H1 (cell line): Measurements from ENCODE around the gene LRRC4. TPM values are rescaled to one million over a fixed set of nuclear protein-coding genes. Genes with fewer than 3 reads are reported as not detected.

ENCODE experiments used
- CTCF ChIA-PET: fragments of 300-600 bp; sonication (Branson Sonifier 250); formaldehyde crosslinking; loops from one replicate; lab custom pipeline; 2021; ENCODE audit not compliant: partially characterized antibody; lab: Charles Lee
- POLR2A ChIA-PET: fragments of 300-600 bp; sonication (Branson Sonifier 250); formaldehyde crosslinking; loops from one replicate; lab custom pipeline; 2021; ENCODE audit warnings: inconsistent platforms; ENCODE audit not compliant: partially characterized antibody; lab: Charles Lee
- DNase-seq, 2 experiments: peaks; one replicate each; pipeline versions ENCODE4 v3.0.0 to v3.0.0-alpha.2; 2010 to 2022; ENCODE audit warnings: low spot score in 2 of 2, low read depth in 1 of 2, mixed read lengths in 1 of 2
- FAIRE-seq: peaks from 2 replicates; lab custom pipeline; 2011; peaks lifted over from hg19 to GRCh38; lab: Jason Lieb, UNC
- H2AFZ ChIP-seq: 2 replicates; pipeline ENCODE4 v1.8.1; 2012; ENCODE audit warnings: low read length, inconsistent platforms
- H2AK5ac ChIP-seq: 2 replicates; pipeline ENCODE4 v1.6.1; 2013; ENCODE audit warnings: low read depth, low read length
- H2BK120ac ChIP-seq: replicated peaks from 2 replicates; pipeline ENCODE3; 2013; ENCODE audit warnings: low read depth, low read length, inconsistent platforms
- H2BK12ac ChIP-seq: 2 replicates; pipeline ENCODE4 v1.6.1; 2013; ENCODE audit warnings: low read depth, low read length
- H2BK15ac ChIP-seq: 2 replicates; pipeline ENCODE4 v1.6.1; 2013; ENCODE audit warnings: low read length
- H2BK20ac ChIP-seq: 2 replicates; pipeline ENCODE4 v1.6.1; 2013; ENCODE audit warnings: low read length
- H2BK5ac ChIP-seq: 2 replicates; pipeline ENCODE4 v1.6.1; 2013; ENCODE audit warnings: low read depth, low read length
- H3K14ac ChIP-seq: 2 replicates; pipeline ENCODE4 v1.6.1; 2013; ENCODE audit warnings: inconsistent platforms; ENCODE audit not compliant: insufficient read length
- H3K18ac ChIP-seq: 2 replicates; pipeline ENCODE4 v1.6.1; 2013; ENCODE audit warnings: low read length; ENCODE audit errors: extremely low read depth
- H3K23ac ChIP-seq: 2 replicates; pipeline ENCODE4 v1.6.1; 2013; ENCODE audit warnings: inconsistent platforms; ENCODE audit not compliant: insufficient read length
- H3K23me2 ChIP-seq: 2 replicates; pipeline ENCODE4 v1.6.1; 2013; ENCODE audit warnings: low read depth, low read length
- H3K27ac ChIP-seq: 2 replicates; pipeline ENCODE4 v1.6.1; 2011; ENCODE audit warnings: low read depth, low read length, inconsistent platforms
- H3K27me3 ChIP-seq, 4 experiments: replicated peaks in 1 of 4; 1 replicate in 1 of 4; 2 replicates in 3 of 4; pipeline versions ENCODE4 v1.6.1 to v1.8.1; 2011 to 2013; ENCODE audit warnings: low read length in 3 of 4, mild to moderate bottlenecking in 3 of 4, inconsistent platforms in 2 of 4, mixed read lengths in 2 of 4, moderate library complexity in 1 of 4; ENCODE audit not compliant: control insufficient read depth in 3 of 4, insufficient read depth in 3 of 4; ENCODE audit errors: extremely low read depth in 1 of 4
- H3K36me3 ChIP-seq, 4 experiments: 2 replicates each; pipeline versions ENCODE4 v1.6.1 to v1.8.1; 2011 to 2013; ENCODE audit warnings: mild to moderate bottlenecking in 4 of 4, low read length in 3 of 4, moderate library complexity in 2 of 4, control low read depth in 1 of 4, inconsistent platforms in 1 of 4; ENCODE audit not compliant: insufficient read depth in 4 of 4, control insufficient read depth in 2 of 4
- H3K4ac ChIP-seq: replicated peaks from 2 replicates; pipeline ENCODE3; 2013; ENCODE audit warnings: low read length, low read depth, mixed read lengths, inconsistent platforms; ENCODE audit not compliant: insufficient read length
- H3K4me1 ChIP-seq, 4 experiments: replicated peaks in 1 of 4; 1 replicate in 1 of 4; 2 replicates in 3 of 4; pipeline versions ENCODE4 v1.6.1 to v1.8.1; 2011 to 2013; ENCODE audit warnings: low read length in 3 of 4, inconsistent platforms in 2 of 4, mixed read lengths in 1 of 4; ENCODE audit not compliant: insufficient read depth in 4 of 4, control insufficient read depth in 3 of 4
- H3K4me2 ChIP-seq, 2 experiments: 2 replicates each; pipeline versions ENCODE4 v1.6.1 to v1.8.1; 2011 to 2013; ENCODE audit warnings: low read depth in 2 of 2, low read length in 2 of 2, control low read depth in 1 of 2, inconsistent platforms in 1 of 2, mild to moderate bottlenecking in 1 of 2; ENCODE audit not compliant: insufficient read depth in 1 of 2
- H3K4me3 ChIP-seq, 4 experiments: fragments of 200-600, 300-600 bp in 1 of 4; sonication (generic), shearing (Covaris generic), sonication (Bioruptor Twin) in 1 of 4; 2 replicates each; pipeline versions ENCODE4 v1.5.1 to v1.8.1; 2011 to 2016; ENCODE audit warnings: low read length in 4 of 4, low read depth in 3 of 4, control low read depth in 2 of 4, inconsistent platforms in 2 of 4, mild to moderate bottlenecking in 2 of 4, mixed read lengths in 1 of 4, moderate library complexity in 1 of 4; ENCODE audit not compliant: insufficient read depth in 2 of 4; ENCODE audit errors: extremely low read depth in 1 of 4
- H3K56ac ChIP-seq: replicated peaks from 2 replicates; pipeline ENCODE3; 2013; ENCODE audit warnings: low read depth, mild to moderate bottlenecking, mixed read lengths, low read length, inconsistent platforms; ENCODE audit not compliant: insufficient read length
- H3K79me1 ChIP-seq: 2 replicates; pipeline ENCODE4 v1.6.1; 2013; ENCODE audit warnings: low read depth, low read length, control low read depth
- H3K79me2 ChIP-seq, 2 experiments: 2 replicates each; pipeline versions ENCODE4 v1.6.1 to v1.8.1; 2012 to 2013; ENCODE audit warnings: low read length in 2 of 2, mild to moderate bottlenecking in 2 of 2, inconsistent platforms in 1 of 2; ENCODE audit not compliant: insufficient read depth in 2 of 2, control insufficient read depth in 1 of 2
- H3K9ac ChIP-seq, 4 experiments: replicated peaks in 1 of 4; 1 replicate in 1 of 4; 2 replicates in 3 of 4; pipeline versions ENCODE4 v1.6.1 to v1.8.1; 2011 to 2013; ENCODE audit warnings: low read depth in 3 of 4, low read length in 3 of 4, control low read depth in 2 of 4, mild to moderate bottlenecking in 2 of 4, moderate library complexity in 2 of 4, inconsistent platforms in 1 of 4; ENCODE audit errors: extremely low read depth in 1 of 4
- H3K9me3 ChIP-seq, 2 experiments: 2 replicates each; pipeline versions ENCODE4 v1.6.1 to v1.8.1; 2012 to 2013; ENCODE audit warnings: mild to moderate bottlenecking in 2 of 2, moderate library complexity in 2 of 2, control low read depth in 1 of 2, inconsistent platforms in 1 of 2, low read depth in 1 of 2, low read length in 1 of 2, mixed read lengths in 1 of 2; ENCODE audit not compliant: insufficient read depth in 2 of 2
- H4K20me1 ChIP-seq, 2 experiments: replicated peaks in 1 of 2; 2 replicates each; pipeline versions ENCODE3 to v1.8.1; 2011 to 2013; ENCODE audit warnings: inconsistent platforms in 2 of 2, low read length in 2 of 2, mild to moderate bottlenecking in 1 of 2; ENCODE audit not compliant: insufficient read depth in 2 of 2, control insufficient read depth in 1 of 2
- H4K5ac ChIP-seq: 2 replicates; pipeline ENCODE4 v1.6.1; 2013; ENCODE audit warnings: low read length, low read depth, mixed read lengths, inconsistent platforms; ENCODE audit not compliant: insufficient read length
- H4K8ac ChIP-seq: 2 replicates; pipeline ENCODE4 v1.8.0; 2013; ENCODE audit warnings: mild to moderate bottlenecking, moderate library complexity, low read length, inconsistent platforms; ENCODE audit not compliant: insufficient read depth; ENCODE audit errors: extremely low read depth
- H4K91ac ChIP-seq: replicated peaks from 2 replicates; pipeline ENCODE3; 2013; ENCODE audit warnings: low read length, mixed read lengths, inconsistent platforms; ENCODE audit not compliant: insufficient read length
- CTBP2 ChIP-seq: IDR thresholded peaks from 2 replicates; pipeline ENCODE4 v1.7.0; 2011; ENCODE audit warnings: borderline replicate concordance, mild to moderate bottlenecking, moderate library complexity, mixed read lengths, low read length; ENCODE audit not compliant: insufficient read depth, insufficient read length
- TEAD4 ChIP-seq: IDR thresholded peaks from 2 replicates; pipeline ENCODE4 v1.6.1; 2012; ENCODE audit warnings: low read depth, low read length, inconsistent platforms, mixed read lengths
- WGBS, 2 experiments: shearing (Covaris generic) in 1 of 2; methylation state at CpG; one replicate each; pipeline versions ENCODE4 v1.1.6 to v1.1.7; 2013 to 2015; ENCODE audit warnings: low lambda C conversion rate in 2 of 2, mixed read lengths in 2 of 2, inconsistent platforms in 1 of 2, low coverage in 1 of 2, missing lambda C conversion rate in 1 of 2; ENCODE audit not compliant: insufficient replicate concordance in 2 of 2, insufficient coverage in 1 of 2, insufficient read length in 1 of 2; ENCODE audit errors: extremely low coverage in 1 of 2, missing lambda C conversion rate in 1 of 2; 5-methylcytosine and 5-hydroxymethylcytosine counted together
- polyA plus RNA-seq, 7 experiments: library from polyadenylated mRNA; depleted of rRNA in 3 of 7; stranded (reverse) in 5 of 7; unstranded in 2 of 7; fragments of >200 nt in 5 of 7; fragments of 200-250 nt in 2 of 7; gene quantifications; 1 replicate in 5 of 7; 2 replicates in 1 of 7; 4 replicates in 1 of 7; pipeline versions ENCODE4 v1.2.1 to v1.2.3, GENCODE V29; 2011 to 2013; ENCODE audit warnings: missing spikeins in 2 of 7, mixed read lengths in 2 of 7
- total RNA-seq: library from RNA; stranded (reverse); fragmentation: NEBNext Ultra II Directional; extraction: Animal tissue kit (Norgen Biotek cat#: 25700); gene quantifications from 2 replicates; pipeline ENCODE4 v1.2.1, GENCODE V29; 2021

Gene LRRC4
- total and polyA plus RNA-seq, 2 of the 8 experiments (the other 6 are each of a cell fraction or from before 2014, with no cell fraction given) = 13.4 to 16.4 TPM

DNA sequence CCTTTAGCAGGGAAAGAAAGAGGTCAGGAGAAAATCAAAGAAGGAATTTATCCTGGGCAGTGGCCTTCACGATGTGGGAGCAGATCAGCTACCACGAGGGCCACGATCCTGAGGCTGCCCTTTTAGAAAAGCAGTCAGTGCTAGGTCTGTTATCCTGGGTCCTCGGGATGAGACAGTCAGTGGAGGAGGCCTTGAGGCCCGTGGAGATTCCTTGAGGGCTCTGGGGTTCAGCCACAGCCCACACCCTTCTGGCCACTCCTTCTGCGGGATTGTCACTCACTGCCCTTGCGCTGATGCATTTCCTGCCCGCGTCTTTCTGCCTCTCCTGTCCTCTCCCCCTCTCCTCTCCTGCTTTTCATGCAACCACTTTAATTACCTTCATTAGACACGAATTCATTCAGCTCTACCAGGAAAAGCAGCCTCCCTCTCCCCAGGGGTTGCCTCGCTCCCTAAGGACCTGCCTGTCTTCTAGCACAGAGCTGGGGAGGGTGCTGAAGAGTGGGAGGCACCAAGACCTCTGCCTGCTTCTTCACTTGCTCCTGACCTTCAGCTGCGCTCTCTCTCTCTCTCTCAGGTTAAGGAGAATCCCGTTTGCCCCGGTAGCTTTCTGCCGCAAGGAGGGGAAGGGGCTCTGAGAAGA is 42.6 kb upstream of the LRRC4 start:
- DNase-seq (no peak), FAIRE-seq (no peak)
- no peak overlapping the region for H3K56ac ChIP-seq
- no peaks in the 10 kb centered on the region for H3K9me3 ChIP-seq
- H2BK15ac ChIP-seq = no peak overlapping the region
- no peak overlapping the region for H3K9ac ChIP-seq
- peaks cover 5 to 9% of the 10 kb centered on the region in 2 experiments for H4K20me1 ChIP-seq
- H3K14ac ChIP-seq = no peak overlapping the region
- H2AFZ ChIP-seq = no peak overlapping the region
- H3K23me2 ChIP-seq = no peaks in the 10 kb centered on the region
- no peaks in the 10 kb centered on the region for H3K79me2 ChIP-seq
- ChIA-PET CTCF (interaction anchor here (0.8 to 16.6 kb wide), 8 partner anchors 7 to 135 kb away, joined by 3 to 135 read pairs (median 6); no protein-coding TSS in a partner anchor), POLR2A (interaction anchor here (1.4 kb wide), 1 partner anchor 19 kb away, joined by 3 read pairs; no protein-coding TSS in a partner anchor)
- H3K23ac ChIP-seq = no peak overlapping the region
- no peak for TF ChIP-seq TEAD4
- no peak for TF ChIP-seq CTBP2
- no peak overlapping the region for H4K5ac ChIP-seq
- H3K79me1 ChIP-seq = peaks cover 2% of the 10 kb centered on the region; the same call in 1 of the 2 replicates
- H2BK12ac ChIP-seq = no peak overlapping the region
- H4K91ac ChIP-seq = no peak overlapping the region
- H3K4me3 ChIP-seq = no peak overlapping the region
- H3K4me2 ChIP-seq = no peak overlapping the region
- no peak overlapping the region for H3K4ac ChIP-seq
- no peak overlapping the region for H3K18ac ChIP-seq
- H3K27me3 ChIP-seq = no peaks in the 10 kb centered on the region
- H4K8ac ChIP-seq = no peak overlapping the region
- WGBS, 2 experiments = 89% methylated on average over 15 of the region's 15 CpGs; no CpG with 5 or more reads in 1 of the 2 experiments
- H2AK5ac ChIP-seq = no peak overlapping the region
- H3K27ac ChIP-seq = no peak overlapping the region
- no peak overlapping the region for H2BK5ac ChIP-seq
- H3K4me1 ChIP-seq = peaks cover 0 to 8% (median 2%) of the 10 kb centered on the region in 4 experiments; a peak in 3 of 7 replicates
- no peak overlapping the region for H2BK20ac ChIP-seq
- peaks cover 0 to 3% (median 2%) of the 10 kb centered on the region in 4 experiments; a peak in 2 of 8 replicates for H3K36me3 ChIP-seq
- H2BK120ac ChIP-seq = no peak overlapping the region
